ENCODE results near the gene TAGLN.
A peak's percentile ranks its signal among the peaks of the same experiment; 100 is the strongest.

TAGLN gene

DNA sequence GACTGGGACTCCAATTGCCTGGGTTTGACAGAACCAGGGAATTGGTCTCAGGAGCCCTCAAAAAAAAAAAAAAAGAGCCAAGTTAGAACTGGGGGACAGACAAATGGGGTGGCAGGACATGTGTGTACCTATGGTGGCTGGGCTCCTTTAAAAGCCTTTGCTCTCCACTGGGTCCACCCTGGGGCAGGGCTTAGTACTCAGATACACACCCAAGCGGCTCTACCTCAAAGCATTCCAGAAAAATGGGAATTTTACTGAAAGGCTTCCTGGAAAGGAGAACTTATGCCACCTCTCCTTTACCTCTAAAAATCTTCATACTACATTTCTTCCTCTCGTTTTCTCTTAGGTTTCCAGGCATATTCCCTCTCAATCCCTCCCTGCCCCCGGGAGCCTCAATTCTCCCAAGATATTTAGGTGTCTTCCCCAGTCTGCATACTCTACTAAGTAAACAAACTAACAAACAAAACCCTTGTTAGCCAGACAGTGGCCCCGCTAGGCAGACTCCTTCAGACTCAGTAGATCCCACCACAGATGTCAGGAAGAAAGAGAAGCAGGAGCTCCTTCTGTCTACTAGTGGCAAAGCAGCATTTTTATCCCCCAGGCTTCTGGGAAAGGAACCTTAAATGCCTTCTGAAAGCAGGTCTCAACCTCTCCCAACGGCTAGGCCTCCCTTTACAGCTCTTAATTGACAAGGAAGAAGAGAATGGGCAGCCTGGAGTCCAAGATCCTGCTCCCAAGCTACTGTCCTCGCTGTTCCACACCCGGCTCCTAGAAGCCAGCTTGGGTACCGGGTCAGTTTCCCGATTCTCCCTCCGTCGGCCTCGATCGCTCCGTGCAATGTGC lies 32.0 kb downstream of the TAGLN start:
- no peak for DNase-seq (ENCODE audit: low read depth in 2 of 2)

GRCh38 chr11:117231842-117232091 lies 32.6 kb downstream of the TAGLN start, which contains the start of gene PCSK7:
Gene PCSK7 (minus strand): TSS chr11:117232073. CDS start chr11:117229844, 2,229 bp downstream.
- peak in 1 of 2 donors; percentile 31 for DNase-seq (ENCODE audit: low read depth in 2 of 2)

GRCh38 chr11:117232092-117232878 lies 33.1 kb downstream of the TAGLN start, which contains the start of gene RNF214:
Gene RNF214 (plus strand): TSS chr11:117232671. CDS start chr11:117234273, 1,602 bp downstream.
- DNase-seq (ENCODE audit: low read depth in 2 of 2) = peak; percentile 51

GRCh38 chr11:117232911-117233409 lies 33.8 kb downstream of the TAGLN start:
- no peak for DNase-seq (ENCODE audit: low read depth in 2 of 2)

DNA sequence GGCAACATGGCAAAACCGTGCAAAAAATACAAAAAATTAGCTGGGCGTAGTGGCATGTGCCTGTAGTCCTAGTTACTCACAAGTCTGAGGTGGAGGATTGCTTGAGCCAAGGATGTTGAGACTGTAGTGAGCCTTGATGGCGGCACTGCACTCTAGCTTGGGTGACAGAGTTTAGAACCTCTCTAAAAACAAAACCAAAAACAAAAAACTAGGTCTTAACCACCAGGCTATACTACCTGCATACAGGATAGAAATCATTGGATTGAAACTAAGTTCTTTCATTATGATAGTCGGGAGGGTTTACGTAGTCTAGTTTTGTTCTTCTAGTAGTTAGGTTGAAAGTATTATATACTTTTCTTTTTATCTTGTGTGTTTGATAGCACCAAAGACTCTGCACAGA lies 39.1 kb downstream of the TAGLN start:
- DNase-seq (ENCODE audit: low read depth in 2 of 2) = no peak

GRCh38 chr11:117239295-117239694 lies 40.1 kb downstream of the TAGLN start:
- DNase-seq (ENCODE audit: low read depth in 2 of 2) = no peak

GRCh38 chr11:117248341-117248740 lies 49.2 kb downstream of the TAGLN start:
- DNase-seq (ENCODE audit: low read depth in 2 of 2) = no peak

DNA sequence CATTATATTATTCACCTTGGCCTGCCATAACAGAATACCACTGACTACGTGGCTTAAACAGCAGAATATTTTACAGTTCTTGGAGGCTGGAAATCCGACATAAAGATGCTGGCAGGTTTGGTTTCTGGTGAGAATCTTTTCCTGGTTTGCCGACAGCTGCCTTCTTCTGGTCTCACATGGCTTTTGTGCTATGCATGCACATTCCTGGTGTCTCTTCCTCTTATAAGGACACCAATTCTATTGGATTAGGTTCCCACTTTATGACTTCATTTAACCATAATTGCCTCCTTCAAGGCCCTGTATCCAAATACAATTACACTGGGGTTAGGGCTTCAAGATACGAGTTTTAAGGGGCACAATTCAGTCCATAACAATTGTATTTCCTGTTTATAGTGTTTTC lies 50.4 kb downstream of the TAGLN start:
- no peak for DNase-seq (ENCODE audit: low read depth in 2 of 2)

DNA sequence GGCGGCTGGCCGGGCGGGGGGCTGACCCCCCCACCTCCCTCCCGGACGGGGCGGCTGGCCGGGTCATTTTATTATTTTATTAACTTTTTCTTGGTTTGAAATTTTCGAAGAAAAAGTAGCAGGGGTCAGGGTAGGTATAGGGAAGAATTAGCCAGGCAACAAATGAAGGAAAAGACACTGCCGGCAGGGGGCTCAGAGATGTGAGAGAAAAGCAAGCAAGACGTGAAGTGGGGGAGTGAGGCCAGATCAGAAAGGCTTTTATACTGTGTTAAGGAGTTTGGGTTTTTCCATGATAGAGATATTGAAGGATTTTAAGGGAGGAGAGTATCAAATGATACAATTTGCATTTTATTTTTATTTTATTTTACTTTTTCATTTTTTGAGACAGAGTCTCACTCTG lies 52.3 kb downstream of the TAGLN start:
- no peak for DNase-seq (ENCODE audit: low read depth in 2 of 2)

DNA sequence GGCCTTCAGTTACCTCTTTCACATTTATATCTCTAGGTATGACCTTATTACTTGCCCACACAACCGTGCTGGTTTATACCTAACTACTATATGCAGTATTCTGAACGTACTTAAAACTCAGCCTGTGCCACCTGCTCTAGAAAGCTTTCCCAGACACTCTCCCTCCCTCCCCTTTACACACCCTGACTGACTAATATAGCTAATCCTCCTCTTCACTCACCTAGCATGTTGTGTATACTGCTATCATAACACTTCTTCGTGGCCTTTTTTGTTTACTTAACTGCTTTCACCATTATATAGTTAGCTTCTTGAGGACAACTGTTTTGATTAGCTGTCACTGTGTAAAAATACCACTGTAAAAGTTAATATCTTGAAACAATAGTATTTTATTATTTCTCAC lies 56.8 kb downstream of the TAGLN start:
- DNase-seq (ENCODE audit: low read depth in 2 of 2) = no peak

GRCh38 chr11:117256573-117256972 lies 57.4 kb downstream of the TAGLN start:
- no peak for DNase-seq (ENCODE audit: low read depth in 2 of 2)

Measured in stimulated activated CD8-positive, alpha-beta memory T cell treated with anti-CD3 and anti-CD28 coated beads, Interleukin-7, amount 100 ng/mL, for 1 hour (primary cell).